Stomach smooth muscle (tissue), 2 donors: ENCODE measurements around the gene SLC2A13.

Experiments used
- H3K27ac ChIP-seq: one replicate; pipeline ENCODE4 v1.7.0; 2013; ENCODE audit warnings: mild to moderate bottlenecking, low read length, inconsistent platforms
- H3K27me3 ChIP-seq, 2 donors: one replicate each; pipeline ENCODE4 v1.7.0; 2013; ENCODE audit warnings: low read length in 2 of 2; ENCODE audit not compliant: insufficient read depth in 2 of 2, control insufficient read depth in 1 of 2
- H3K36me3 ChIP-seq, 2 donors: one replicate each; pipeline ENCODE4 v1.7.0; 2013; ENCODE audit warnings: low read length in 2 of 2; ENCODE audit not compliant: control insufficient read depth in 2 of 2, insufficient read depth in 2 of 2
- H3K4me1 ChIP-seq: one replicate; pipeline ENCODE4 v1.7.0; 2013; ENCODE audit warnings: low read length; ENCODE audit not compliant: control insufficient read depth, insufficient read depth
- H3K4me3 ChIP-seq, 2 donors: one replicate each; pipeline ENCODE4 v1.7.0; 2013; ENCODE audit warnings: low read length in 2 of 2
- H3K9ac ChIP-seq, 2 donors: one replicate each; pipeline ENCODE4 v1.7.0; 2013; ENCODE audit warnings: low read length in 2 of 2, mild to moderate bottlenecking in 1 of 2
- H3K9me3 ChIP-seq, 2 donors: one replicate each; pipeline ENCODE4 v1.7.0; 2013; ENCODE audit warnings: low read length in 2 of 2; ENCODE audit not compliant: control insufficient read depth in 2 of 2
- donor health status: healthy.
- donor health status: Pancreatic carcinoma.

SLC2A13 gene

GRCh38 chr12:40104461-40105264 lies 1.2 kb downstream of the SLC2A13 start:
- Histone ChIP-seq H3K27me3 (no peaks in the 10 kb centered on the region), H3K4me3 (peak overlapping the region; percentile 54 to 91), H3K4me1 (peaks cover 9% of the 10 kb centered on the region), H3K27ac (peak overlapping the region; percentile 61), H3K9me3 (no peaks in the 10 kb centered on the region), H3K36me3 (no peaks in the 10 kb centered on the region), H3K9ac (peak overlapping the region; percentile 58 to 69)

GRCh38 chr12:40103043-40103442 lies 2.8 kb downstream of the SLC2A13 start:
- Histone ChIP-seq H3K9me3 (no peaks in the 10 kb centered on the region), H3K36me3 (no peaks in the 10 kb centered on the region), H3K9ac (no peak overlapping the region)

GRCh38 chr12:40101747-40102146 lies 4.1 kb downstream of the SLC2A13 start:
- H3K9me3 ChIP-seq = no peaks in the 10 kb centered on the region
- H3K27ac ChIP-seq = no peak overlapping the region
- H3K27me3 ChIP-seq = no peaks in the 10 kb centered on the region
- no peak overlapping the region for H3K4me3 ChIP-seq
- H3K9ac ChIP-seq = no peak overlapping the region
- H3K4me1 ChIP-seq = peaks cover 4% of the 10 kb centered on the region
- no peaks in the 10 kb centered on the region for H3K36me3 ChIP-seq

More at GRCh38 chr12:40103043-40103442, 2.8 kb downstream of the SLC2A13 start:
- Histone ChIP-seq H3K4me3 (peak overlapping the region; percentile 54 to 91), H3K27ac (no peak overlapping the region), H3K4me1 (peaks cover 9% of the 10 kb centered on the region), H3K27me3 (no peaks in the 10 kb centered on the region)

- no peaks in the 10 kb centered on the region for H3K9me3 ChIP-seq
- H3K4me1 ChIP-seq = no peaks in the 10 kb centered on the region
- H3K27ac ChIP-seq = no peak overlapping the region
- no peaks in the 10 kb centered on the region for H3K36me3 ChIP-seq
- no peak overlapping the region for H3K4me3 ChIP-seq
- H3K9ac ChIP-seq = no peak overlapping the region
- H3K27me3 ChIP-seq = no peaks in the 10 kb centered on the region
These were observed 6.4 kb downstream of the SLC2A13 start for GRCh38 chr12:40099423-40099853.

GRCh38 chr12:40098406-40099145 lies 7.3 kb downstream of the SLC2A13 start:
- no peak overlapping the region for H3K27ac ChIP-seq
- no peaks in the 10 kb centered on the region for H3K27me3 ChIP-seq
- H3K9ac ChIP-seq = no peak overlapping the region
- no peaks in the 10 kb centered on the region for H3K36me3 ChIP-seq
- no peak overlapping the region for H3K4me3 ChIP-seq
- H3K4me1 ChIP-seq = no peaks in the 10 kb centered on the region
- H3K9me3 ChIP-seq = no peaks in the 10 kb centered on the region

- Histone ChIP-seq H3K27me3 (no peaks in the 10 kb centered on the region), H3K9ac (no peak overlapping the region), H3K36me3 (no peaks in the 10 kb centered on the region), H3K4me1 (no peaks in the 10 kb centered on the region), H3K27ac (no peak overlapping the region), H3K9me3 (no peaks in the 10 kb centered on the region), H3K4me3 (no peak overlapping the region)
These were observed 12.4 kb downstream of the SLC2A13 start for GRCh38 chr12:40093512-40093911.

- H3K4me1 ChIP-seq = no peaks in the 10 kb centered on the region
These were observed 19.4 kb downstream of the SLC2A13 start for GRCh38 chr12:40086471-40086870.

GRCh38 chr12:40078266-40078665 lies 27.6 kb downstream of the SLC2A13 start:
- H3K9me3 ChIP-seq = peaks cover 0 to 6% of the 10 kb centered on the region in 2 donors
- H3K27ac ChIP-seq = no peak overlapping the region
- H3K27me3 ChIP-seq = no peaks in the 10 kb centered on the region
- H3K9ac ChIP-seq = no peak overlapping the region
- no peaks in the 10 kb centered on the region for H3K4me1 ChIP-seq
- no peaks in the 10 kb centered on the region for H3K36me3 ChIP-seq
- H3K4me3 ChIP-seq = no peak overlapping the region

More at GRCh38 chr12:40086471-40086870, 19.4 kb downstream of the SLC2A13 start:
- H3K27ac ChIP-seq = no peak overlapping the region
- H3K27me3 ChIP-seq = no peaks in the 10 kb centered on the region
- H3K4me3 ChIP-seq = no peak overlapping the region
- no peaks in the 10 kb centered on the region for H3K36me3 ChIP-seq
- H3K9me3 ChIP-seq = no peaks in the 10 kb centered on the region
- no peak overlapping the region for H3K9ac ChIP-seq

GRCh38 chr12:40075458-40075857 lies 30.4 kb downstream of the SLC2A13 start:
- Histone ChIP-seq H3K27ac (no peak overlapping the region), H3K4me3 (no peak overlapping the region), H3K9me3 (peaks cover 0 to 6% of the 10 kb centered on the region in 2 donors), H3K4me1 (no peaks in the 10 kb centered on the region), H3K36me3 (no peaks in the 10 kb centered on the region), H3K9ac (no peak overlapping the region), H3K27me3 (no peaks in the 10 kb centered on the region)

- no peak overlapping the region for H3K4me3 ChIP-seq
- no peak overlapping the region for H3K27ac ChIP-seq
- H3K9ac ChIP-seq = no peak overlapping the region
These were observed 37.5 kb downstream of the SLC2A13 start for GRCh38 chr12:40068416-40068815.

GRCh38 chr12:40065636-40066035 lies 40.2 kb downstream of the SLC2A13 start:
- H3K4me1 ChIP-seq = peaks cover 6% of the 10 kb centered on the region
- no peaks in the 10 kb centered on the region for H3K27me3 ChIP-seq
- no peak overlapping the region for H3K4me3 ChIP-seq
- peak overlapping the region; percentile 8 for H3K27ac ChIP-seq
- H3K36me3 ChIP-seq = no peaks in the 10 kb centered on the region
- H3K9ac ChIP-seq = no peak overlapping the region
- no peaks in the 10 kb centered on the region for H3K9me3 ChIP-seq

More at GRCh38 chr12:40068416-40068815, 37.5 kb downstream of the SLC2A13 start:
- Histone ChIP-seq H3K9me3 (no peaks in the 10 kb centered on the region), H3K27me3 (no peaks in the 10 kb centered on the region), H3K4me1 (peaks cover 4% of the 10 kb centered on the region), H3K36me3 (no peaks in the 10 kb centered on the region)
